Bronchial epithelial cell (primary cell): Measurements from ENCODE around the gene RBMS2. TPM values are rescaled to one million over a fixed set of nuclear protein-coding genes. Genes with fewer than 3 reads are reported as not detected.

Experiments used
- DNase-seq: peaks from one replicate; pipeline ENCODE4 v3.0.0-alpha.2; 2010; ENCODE audit warnings: low read depth
- FAIRE-seq: peaks from 2 replicates; lab custom pipeline; 2011; peaks lifted over from hg19 to GRCh38; lab: Jason Lieb, UNC
- H3K27me3 ChIP-seq: 2 replicates; pipeline ENCODE4 v1.5.1; 2011; ENCODE audit warnings: low read length; ENCODE audit not compliant: control insufficient read depth, insufficient read depth
- H3K36me3 ChIP-seq: 2 replicates; pipeline ENCODE4 v1.5.1; 2011; ENCODE audit warnings: low read length; ENCODE audit not compliant: control insufficient read depth, insufficient read depth
- H3K4me3 ChIP-seq: 2 replicates; pipeline ENCODE4 v1.5.1; 2011; ENCODE audit warnings: mild to moderate bottlenecking, low read depth, low read length, control low read depth
- total RNA-seq: library from RNA; depleted of rRNA; stranded (reverse); fragments of >200 nt; gene quantifications from 2 replicates; pipeline ENCODE4 v1.2.1, GENCODE V29; 2014
- TF ChIP-seq, protein P1 (sequence below): IDR thresholded peaks from 2 replicates; pipeline ENCODE4 v1.5.1; 2011; ENCODE audit warnings: mild to moderate bottlenecking, moderate library complexity, low read length, control low read depth, inconsistent platforms; ENCODE audit not compliant: insufficient read depth, severe bottlenecking

The RBMS2 gene
- total RNA-seq, 1 donor from 2014 or later: 9.2 TPM

DNA sequence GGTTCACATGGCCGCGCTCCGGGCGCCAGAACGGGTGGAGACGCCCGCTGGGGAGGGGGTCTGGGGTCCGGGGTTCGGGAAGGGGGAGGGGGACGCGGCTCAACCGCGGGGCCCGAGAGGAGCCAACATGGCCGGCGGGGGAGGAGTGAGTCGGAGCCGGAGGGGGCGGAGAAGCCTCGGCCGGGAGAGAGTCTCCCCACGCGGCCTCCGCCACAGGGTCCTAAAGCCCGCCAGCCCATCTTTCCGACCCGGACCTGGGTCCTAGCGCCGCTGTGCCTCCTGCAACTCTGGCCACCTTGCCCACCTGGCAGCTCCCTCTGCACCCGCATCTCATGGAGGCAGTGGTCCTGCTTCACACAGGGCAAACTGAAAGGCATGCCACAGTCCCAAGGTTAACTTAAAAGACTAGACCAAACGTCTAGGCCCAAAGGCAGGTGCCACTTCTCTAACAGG, 108.6 kb downstream of the RBMS2 start, which contains the start of gene BAZ2A:
Gene BAZ2A, minus strand, starts transcription at position 147 of the 453 bp plus-strand sequence. CDS start 12,796 bp downstream, outside the sequence.
- DNase-seq (peak; percentile 58), FAIRE-seq (no peak)
- Histone ChIP-seq H3K4me3 (peak within 1 kb of the TSS; percentile 86), H3K36me3 (peaks cover 3% of the 10 kb centered on the region), H3K27me3 (no peaks in the 10 kb centered on the region)
- TF ChIP-seq, protein P1, sequence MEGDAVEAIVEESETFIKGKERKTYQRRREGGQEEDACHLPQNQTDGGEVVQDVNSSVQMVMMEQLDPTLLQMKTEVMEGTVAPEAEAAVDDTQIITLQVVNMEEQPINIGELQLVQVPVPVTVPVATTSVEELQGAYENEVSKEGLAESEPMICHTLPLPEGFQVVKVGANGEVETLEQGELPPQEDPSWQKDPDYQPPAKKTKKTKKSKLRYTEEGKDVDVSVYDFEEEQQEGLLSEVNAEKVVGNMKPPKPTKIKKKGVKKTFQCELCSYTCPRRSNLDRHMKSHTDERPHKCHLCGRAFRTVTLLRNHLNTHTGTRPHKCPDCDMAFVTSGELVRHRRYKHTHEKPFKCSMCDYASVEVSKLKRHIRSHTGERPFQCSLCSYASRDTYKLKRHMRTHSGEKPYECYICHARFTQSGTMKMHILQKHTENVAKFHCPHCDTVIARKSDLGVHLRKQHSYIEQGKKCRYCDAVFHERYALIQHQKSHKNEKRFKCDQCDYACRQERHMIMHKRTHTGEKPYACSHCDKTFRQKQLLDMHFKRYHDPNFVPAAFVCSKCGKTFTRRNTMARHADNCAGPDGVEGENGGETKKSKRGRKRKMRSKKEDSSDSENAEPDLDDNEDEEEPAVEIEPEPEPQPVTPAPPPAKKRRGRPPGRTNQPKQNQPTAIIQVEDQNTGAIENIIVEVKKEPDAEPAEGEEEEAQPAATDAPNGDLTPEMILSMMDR: no peak

DNA sequence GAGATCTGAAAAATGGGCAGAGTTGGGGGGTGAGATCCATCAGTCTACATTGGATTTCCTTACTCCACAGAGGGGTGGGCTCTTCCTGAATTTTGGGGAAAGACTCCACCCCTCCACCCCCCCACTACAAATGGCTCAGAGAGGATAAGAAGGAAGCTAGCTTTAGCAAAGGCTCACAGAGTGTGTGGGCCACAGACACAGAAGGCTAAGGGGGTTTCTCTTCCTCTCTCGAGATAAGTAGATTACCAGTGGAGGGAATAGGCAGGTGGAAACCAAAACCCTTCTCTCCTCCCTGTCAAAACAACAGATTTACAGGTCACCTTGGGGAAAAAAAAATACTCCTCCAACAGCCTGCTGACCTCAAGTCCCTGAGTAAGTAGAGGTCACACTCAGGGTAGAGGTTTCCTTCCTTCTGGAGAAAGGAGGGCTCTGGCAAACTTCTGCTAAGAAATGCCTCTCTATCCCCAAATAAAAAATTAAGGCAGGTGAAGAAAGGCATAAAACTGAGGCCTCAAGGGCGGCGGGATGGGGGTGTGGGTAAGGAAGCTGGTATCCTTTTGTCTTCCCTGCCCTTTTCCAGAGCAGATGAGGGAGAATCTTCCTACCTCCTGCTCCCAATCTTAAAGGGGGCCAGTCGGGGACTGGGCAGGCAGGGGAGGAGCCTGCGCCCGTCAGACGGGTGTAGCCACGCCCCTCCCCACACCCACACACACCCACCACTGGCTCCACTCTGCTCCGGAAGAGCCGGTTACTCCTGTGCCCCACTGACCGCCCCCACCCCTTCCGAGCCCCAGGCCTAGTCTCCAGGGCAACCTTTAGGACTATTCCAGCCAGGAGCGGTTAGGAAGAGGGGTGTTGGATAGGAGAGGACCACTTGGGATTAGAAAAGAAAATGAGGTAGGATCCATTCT, 110.4 kb downstream of the RBMS2 start:
- Histone ChIP-seq H3K4me3 (no peak overlapping the region), H3K27me3 (no peaks in the 10 kb centered on the region), H3K36me3 (no peaks in the 10 kb centered on the region)
- DNase-seq (peak; percentile 57), FAIRE-seq (no peak)
- TF ChIP-seq, protein P1: no peak

DNA sequence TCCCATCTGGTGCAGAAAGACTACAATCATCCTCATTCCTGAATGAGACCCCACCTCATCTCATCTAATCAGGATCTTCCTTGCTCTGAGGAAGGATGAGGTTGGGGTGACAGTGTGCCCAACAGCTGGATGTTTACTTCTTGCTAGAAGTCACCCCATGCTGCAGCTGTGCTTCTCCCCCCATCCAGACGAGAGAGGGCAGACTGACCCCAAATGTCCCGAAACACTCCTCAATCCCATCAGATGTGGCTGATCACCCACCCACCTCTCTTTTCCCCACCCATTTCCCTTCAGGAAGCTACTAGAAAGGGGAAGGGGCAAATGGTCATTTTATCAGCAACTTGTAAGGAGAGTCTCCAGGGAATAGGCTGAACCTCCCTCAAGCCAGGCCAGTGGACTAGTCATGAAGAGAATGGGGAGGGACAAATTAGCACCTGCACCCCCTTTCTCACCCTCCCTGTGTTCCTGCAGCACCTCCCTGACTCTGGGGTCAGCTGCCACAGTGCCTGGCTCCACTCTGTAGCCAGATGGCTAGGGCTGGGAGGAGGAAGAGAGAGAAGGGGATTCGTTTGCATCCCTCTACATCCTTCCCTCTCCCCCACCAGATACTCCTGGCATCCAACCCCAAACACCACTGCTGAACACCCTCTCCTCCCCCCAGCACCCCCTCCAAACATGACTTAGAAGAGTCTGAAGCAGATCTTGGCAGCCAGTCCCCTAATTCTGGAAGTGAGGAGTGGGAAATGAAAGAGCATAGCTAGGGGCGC, 111.3 kb downstream of the RBMS2 start:
- FAIRE-seq (no peak), DNase-seq (no peak)
- Histone ChIP-seq H3K4me3 (no peak overlapping the region), H3K36me3 (no peaks in the 10 kb centered on the region), H3K27me3 (no peaks in the 10 kb centered on the region)
- TF ChIP-seq, protein P1: no peak

DNA sequence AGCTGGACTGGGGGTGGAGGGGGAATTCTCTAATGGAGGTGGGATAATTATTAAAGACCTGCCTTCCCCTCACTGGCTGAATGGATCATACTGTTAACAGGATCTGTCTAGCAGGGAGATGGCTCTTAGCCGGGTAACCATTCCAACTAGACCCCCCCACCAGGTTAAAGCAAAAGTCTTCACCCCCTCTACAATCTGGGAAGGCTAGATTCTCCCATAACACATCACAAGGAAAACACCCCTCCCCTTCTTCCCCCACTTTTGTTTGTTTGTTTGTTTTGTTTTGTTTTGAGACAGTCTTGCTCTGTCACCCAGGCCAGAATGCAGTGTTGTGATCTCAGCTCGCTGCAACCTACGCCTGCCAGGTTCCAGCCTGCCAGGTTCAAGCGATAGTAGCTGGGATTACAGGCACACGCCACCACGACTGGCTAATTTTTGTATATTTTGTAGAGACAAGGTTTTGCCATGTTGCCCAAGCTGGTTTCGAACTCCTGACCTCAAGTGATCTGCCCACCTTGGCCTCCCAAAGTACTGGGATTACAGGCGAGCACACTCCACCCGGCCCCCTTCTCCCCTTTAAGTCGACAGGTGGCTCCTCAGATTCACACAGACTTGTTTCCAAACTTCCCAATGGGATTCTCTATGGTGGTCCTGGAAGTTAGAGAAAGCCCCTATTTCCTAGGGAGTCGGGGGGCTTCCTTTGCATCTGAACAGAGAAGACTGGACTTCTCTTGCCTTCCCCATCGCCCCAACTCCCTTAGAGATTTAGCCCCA, 112.0 kb downstream of the RBMS2 start:
- FAIRE-seq (no peak), DNase-seq (peak; percentile 8)
- no peaks in the 10 kb centered on the region for H3K27me3 ChIP-seq
- H3K4me3 ChIP-seq: peak overlapping the region; percentile 85
- TF ChIP-seq, protein P1: no peak
- H3K36me3 ChIP-seq: peaks cover 1% of the 10 kb centered on the region

DNA sequence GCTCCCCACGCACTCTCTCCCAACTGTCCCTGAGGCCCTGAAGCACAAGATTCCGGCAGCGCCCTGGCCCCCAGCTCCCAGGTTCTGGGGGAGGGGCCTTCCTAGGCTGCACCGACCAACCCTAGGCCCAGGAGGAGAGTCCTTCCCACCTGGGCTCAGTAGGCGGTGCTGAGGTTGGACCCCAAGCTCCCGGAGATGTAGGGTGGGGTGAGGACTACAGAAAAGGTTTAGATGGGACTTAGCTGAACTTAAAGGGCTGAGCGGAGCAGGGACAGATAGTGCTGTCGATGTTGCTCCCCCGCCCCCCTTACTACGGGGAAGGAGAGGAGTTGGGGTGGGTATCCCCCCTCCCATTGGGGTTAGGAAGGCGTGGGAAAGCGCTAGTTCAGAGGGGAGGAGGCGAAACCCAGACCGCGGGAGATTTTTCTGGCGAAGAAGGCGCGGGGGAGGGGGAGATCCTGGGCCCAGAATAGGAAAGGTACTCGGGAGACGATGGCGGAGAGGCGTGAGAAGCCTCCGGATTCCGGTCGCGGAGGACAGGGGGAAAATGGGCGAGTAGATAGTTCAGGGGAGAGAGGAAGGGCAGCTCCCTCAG, 112.7 kb downstream of the RBMS2 start:
- Histone ChIP-seq H3K4me3 (peak overlapping the region; percentile 85), H3K36me3 (peaks cover 6% of the 10 kb centered on the region), H3K27me3 (no peaks in the 10 kb centered on the region)
- FAIRE-seq (no peak), DNase-seq (peak; percentile 72)
- TF ChIP-seq, protein P1: no peak
